AG10803 (cell line): ENCODE results near the gene TTLL1.

Source experiments
- DNase-seq: peaks from one replicate; pipeline ENCODE4 v3.0.0; 2010; ENCODE audit warnings: low read depth
- H3K4me3 ChIP-seq: 2 replicates; pipeline ENCODE4 v1.5.1; 2011; ENCODE audit warnings: mild to moderate bottlenecking, low read length, control low read depth
- TF ChIP-seq, protein P1 (sequence below): conservative IDR thresholded peaks from 2 replicates; pipeline ENCODE4 v1.5.1; 2011; ENCODE audit warnings: mild to moderate bottlenecking, low read length, control low read depth, inconsistent platforms

TTLL1 gene

DNA sequence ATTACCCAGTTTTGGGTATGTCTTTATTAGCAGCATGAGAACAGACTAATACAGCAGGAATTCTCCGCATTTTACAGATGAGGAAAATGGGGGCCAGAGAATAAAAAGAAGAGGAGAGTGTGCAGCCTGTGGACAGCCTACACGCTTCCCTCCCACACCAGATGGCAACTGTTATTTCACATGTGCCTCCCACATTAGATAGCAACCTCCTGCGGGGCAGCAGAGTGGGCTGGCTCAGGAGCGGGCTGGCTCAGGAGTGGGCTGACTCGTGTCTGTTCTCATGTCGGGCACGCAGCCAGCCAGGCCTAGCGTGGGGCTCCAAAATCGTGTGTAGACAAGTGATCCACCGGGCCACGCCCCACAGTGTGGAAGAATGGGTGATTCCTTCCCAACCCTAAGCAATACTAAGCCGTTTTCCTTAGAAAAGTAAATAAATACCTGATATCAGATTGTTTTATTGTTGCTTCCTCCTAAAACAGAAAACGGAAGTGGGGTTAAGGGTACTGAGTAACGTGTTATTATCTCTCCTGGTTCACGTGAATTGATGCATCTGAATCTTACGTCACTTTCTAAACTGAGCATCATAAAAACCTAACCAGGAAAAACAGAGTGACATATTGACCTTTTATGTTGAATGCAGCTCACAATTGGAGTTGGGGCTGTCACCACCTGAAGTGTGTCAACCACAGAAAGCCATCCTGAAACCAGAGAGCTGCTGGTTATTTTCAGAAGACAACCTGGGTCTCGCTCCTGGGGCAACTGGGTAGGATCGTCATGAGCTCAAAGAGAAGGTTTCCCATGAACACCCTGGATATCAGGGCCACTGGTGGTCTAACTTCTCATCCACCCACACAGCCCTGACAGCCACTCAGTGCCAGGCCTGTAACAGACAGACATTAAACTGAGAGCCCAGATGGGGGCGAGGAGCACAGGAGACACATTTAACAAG lies 3.3 kb downstream of the TTLL1 start:
- TF ChIP-seq, protein P1, sequence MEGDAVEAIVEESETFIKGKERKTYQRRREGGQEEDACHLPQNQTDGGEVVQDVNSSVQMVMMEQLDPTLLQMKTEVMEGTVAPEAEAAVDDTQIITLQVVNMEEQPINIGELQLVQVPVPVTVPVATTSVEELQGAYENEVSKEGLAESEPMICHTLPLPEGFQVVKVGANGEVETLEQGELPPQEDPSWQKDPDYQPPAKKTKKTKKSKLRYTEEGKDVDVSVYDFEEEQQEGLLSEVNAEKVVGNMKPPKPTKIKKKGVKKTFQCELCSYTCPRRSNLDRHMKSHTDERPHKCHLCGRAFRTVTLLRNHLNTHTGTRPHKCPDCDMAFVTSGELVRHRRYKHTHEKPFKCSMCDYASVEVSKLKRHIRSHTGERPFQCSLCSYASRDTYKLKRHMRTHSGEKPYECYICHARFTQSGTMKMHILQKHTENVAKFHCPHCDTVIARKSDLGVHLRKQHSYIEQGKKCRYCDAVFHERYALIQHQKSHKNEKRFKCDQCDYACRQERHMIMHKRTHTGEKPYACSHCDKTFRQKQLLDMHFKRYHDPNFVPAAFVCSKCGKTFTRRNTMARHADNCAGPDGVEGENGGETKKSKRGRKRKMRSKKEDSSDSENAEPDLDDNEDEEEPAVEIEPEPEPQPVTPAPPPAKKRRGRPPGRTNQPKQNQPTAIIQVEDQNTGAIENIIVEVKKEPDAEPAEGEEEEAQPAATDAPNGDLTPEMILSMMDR, result no peak

DNA sequence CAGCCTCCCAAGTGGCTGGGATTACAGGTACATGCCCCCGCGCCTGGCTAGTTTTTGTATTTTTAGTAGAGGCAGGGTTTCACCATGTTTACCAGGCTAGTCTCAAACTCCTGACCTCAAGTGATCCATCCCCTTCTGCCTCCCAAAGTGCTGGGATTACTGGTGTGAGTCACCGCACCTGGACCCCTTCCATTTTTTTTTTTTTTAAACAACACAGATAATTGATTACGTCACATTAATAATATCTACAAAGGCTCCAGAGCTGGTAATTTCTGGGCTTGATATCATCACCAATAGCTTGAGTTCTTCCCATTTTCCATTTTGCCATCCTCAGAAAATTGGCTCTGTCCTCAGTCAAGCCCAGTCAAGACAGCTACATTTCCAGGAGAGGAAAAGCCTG lies 7.2 kb downstream of the TTLL1 start:
- no peak for DNase-seq
- TF ChIP-seq, protein P1, result no peak
- no peak overlapping the region for H3K4me3 ChIP-seq

More for the DNA sequence above, 3.3 kb downstream of the TTLL1 start:
- no peak for DNase-seq
- no peak overlapping the region for H3K4me3 ChIP-seq

DNA sequence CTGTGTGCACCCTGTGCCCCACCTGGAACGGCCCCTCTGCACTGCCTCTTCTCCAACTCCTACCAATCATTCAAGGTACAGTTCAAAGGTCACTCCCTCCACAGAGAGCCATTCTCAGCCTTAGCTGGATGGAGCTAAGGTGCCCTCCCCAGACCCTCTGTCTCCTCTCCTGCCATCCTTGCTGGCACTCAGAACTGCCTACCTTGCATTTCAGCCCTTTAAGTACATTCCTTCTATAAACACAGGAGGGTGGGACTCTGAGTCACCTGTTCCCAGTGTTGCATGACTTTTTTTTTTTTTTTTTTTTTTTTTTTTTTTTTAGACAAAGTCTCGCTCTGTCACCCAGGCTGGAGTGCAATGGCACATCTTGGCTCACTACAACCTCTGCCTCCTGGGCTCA lies 8.6 kb downstream of the TTLL1 start:
- no peak for DNase-seq
- no peak overlapping the region for H3K4me3 ChIP-seq
- TF ChIP-seq, protein P1, result no peak

DNA sequence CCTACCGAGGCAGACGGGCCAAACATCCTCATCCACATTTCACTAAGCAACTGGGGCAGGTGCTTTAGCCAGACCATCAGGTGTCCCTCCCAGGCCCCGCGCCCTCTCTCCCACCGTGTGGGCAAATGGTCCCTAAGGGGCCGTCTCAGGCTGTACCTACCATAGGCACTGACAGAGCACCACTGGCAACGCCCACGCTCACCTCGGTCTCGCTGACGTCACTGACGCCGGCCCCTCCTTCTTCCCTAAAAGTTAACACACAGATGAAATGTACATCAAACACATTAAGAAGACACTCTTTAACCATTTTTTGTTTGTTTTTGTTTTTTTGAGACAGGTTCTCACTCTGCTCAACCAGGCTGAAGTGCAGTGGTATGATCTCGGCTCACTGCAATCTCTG lies 9.4 kb downstream of the TTLL1 start:
- H3K4me3 ChIP-seq, result no peak overlapping the region
- DNase-seq, result no peak
- TF ChIP-seq, protein P1, result no peak

DNA sequence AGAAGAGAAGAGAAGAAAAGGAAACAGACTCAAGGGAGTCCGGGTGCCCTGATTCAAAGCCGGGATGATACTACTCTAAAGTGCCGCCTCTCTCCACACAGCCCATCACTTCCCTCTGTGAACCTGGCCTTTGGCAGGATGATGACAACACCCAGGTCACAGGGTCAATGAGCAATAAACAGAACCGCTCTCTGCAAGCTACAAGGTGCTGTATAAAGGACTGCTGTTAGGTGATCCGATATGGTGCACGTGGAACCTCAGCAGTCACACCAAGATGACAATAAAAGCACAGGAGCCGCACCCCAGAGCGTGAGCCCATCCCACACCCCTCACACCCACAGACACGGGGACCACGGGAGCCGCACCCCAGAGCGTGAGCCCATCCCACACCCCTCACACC lies 10.7 kb downstream of the TTLL1 start:
- no peak for DNase-seq
- no peak overlapping the region for H3K4me3 ChIP-seq
- TF ChIP-seq, protein P1, result no peak

DNA sequence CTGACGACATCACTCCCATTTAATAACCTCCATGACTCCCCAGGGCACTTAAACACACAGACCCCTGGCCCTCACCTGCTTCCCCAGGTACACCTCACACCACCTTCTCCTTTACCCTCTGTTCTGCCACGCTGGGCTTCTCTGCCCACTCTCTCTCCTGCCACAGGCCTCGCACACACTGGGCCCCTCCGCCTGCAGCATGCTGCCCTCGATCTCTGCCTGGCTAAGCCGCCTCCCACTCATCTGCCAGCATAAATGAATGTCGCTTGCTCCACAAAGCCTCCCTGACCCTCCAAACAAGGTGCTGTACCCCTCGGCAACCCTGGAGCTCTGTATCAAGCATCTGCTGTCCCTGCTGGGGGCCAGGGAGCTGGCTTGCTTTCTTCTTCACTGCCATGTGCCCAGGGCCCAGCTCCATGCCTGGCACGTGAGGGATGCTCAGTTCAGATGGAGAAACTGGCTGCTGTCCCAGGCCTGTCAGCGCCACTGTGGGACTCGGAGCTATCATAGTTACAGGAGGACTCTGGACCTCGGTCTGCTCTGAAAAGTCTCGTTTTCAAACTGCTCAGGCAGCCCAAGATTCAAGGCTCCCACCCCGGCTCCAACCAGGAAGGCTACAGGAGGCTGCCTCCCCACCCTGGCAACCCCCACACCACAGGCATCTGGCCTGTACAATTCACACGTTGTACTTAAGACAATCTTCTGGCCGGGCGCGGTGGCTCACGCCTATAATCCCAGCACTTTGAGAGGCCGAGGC lies 11.9 kb downstream of the TTLL1 start:
- H3K4me3 ChIP-seq, result no peak overlapping the region
- TF ChIP-seq, protein P1, result no peak
- DNase-seq, result no peak
